ENCODE results near the gene FCHSD2. TPM values are rescaled to one million over a fixed set of nuclear protein-coding genes. Genes with fewer than 3 reads are reported as not detected.

Gene FCHSD2
- total RNA-seq, 2 donors from 2014 or later, result 14.0 to 17.6 TPM

DNA sequence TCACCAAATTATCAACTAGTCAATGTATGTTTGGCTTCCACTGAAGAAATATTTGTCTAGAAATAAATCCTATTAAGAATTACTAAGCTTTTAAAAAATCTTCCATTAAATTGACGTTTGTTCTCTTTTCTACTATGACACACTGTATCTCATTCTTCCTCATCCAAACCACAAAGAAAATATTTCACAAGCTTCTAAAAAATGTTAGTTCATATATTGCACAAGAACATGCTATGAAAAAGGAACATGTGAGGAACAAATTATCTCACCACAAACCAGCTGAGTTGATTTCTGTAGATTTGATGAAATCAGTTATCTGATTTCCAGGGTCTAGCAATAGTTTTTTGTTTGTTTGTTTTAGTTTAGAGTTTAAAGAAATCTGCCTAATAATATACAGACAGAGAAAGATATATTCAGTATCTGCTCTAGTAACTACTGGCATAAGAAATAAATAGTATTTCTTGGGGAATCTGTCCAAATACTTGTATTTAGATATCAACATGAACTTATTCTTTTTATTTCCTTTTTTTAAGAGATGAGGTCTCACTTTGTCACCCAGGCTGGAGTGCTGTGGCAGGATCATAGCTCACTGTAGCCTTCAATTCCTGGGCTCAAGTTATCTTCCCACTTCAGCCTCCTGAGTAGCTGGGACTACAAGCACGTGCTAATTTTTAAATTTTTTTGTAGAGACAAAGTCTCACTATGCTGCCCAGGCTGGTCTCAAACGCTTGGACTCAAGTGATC is 166.2 kb downstream of the FCHSD2 start:
- Histone ChIP-seq H3K9ac (ENCODE audit: extremely low read depth, low read length, poor library complexity, severe bottlenecking) (no peak overlapping the region), H3K36me3 (ENCODE audit: control insufficient read depth, insufficient read depth, low read length) (no peaks in the 10 kb centered on the region), H3K27me3 (ENCODE audit: control insufficient read depth, insufficient read depth, low read length, poor library complexity, severe bottlenecking) (no peaks in the 10 kb centered on the region), H3K9me3 (ENCODE audit: control insufficient read depth, low read length) (peaks cover 22% of the 10 kb centered on the region), H3K4me1 (ENCODE audit: control insufficient read depth, insufficient read depth, low read length) (peaks cover under 1% of the 10 kb centered on the region), H3K27ac (ENCODE audit: low read depth, low read length) (no peak overlapping the region), H3K4me3 (ENCODE audit: low read length) (no peak overlapping the region)
- 62 to 100% methylated on average over 1 to 3 of the region's 3 CpGs for WGBS, 2 experiments (ENCODE audit: insufficient coverage in 1 of 2, insufficient read length in 1 of 2)
- Mint-ChIP-seq H3K4me1 (peaks cover 6% of the 10 kb centered on the region), H3K36me3 (ENCODE audit: low read depth) (peaks cover 23% of the 10 kb centered on the region), H3K9me3 (peaks cover 32% of the 10 kb centered on the region), H3K27ac (no peak overlapping the region), H3K4me3 (no peak overlapping the region), H3K27me3 (ENCODE audit: insufficient read depth) (no peaks in the 10 kb centered on the region)
- no peak for DNase-seq
- TF ChIP-seq, protein P1, sequence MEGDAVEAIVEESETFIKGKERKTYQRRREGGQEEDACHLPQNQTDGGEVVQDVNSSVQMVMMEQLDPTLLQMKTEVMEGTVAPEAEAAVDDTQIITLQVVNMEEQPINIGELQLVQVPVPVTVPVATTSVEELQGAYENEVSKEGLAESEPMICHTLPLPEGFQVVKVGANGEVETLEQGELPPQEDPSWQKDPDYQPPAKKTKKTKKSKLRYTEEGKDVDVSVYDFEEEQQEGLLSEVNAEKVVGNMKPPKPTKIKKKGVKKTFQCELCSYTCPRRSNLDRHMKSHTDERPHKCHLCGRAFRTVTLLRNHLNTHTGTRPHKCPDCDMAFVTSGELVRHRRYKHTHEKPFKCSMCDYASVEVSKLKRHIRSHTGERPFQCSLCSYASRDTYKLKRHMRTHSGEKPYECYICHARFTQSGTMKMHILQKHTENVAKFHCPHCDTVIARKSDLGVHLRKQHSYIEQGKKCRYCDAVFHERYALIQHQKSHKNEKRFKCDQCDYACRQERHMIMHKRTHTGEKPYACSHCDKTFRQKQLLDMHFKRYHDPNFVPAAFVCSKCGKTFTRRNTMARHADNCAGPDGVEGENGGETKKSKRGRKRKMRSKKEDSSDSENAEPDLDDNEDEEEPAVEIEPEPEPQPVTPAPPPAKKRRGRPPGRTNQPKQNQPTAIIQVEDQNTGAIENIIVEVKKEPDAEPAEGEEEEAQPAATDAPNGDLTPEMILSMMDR (conservative IDR thresholded peaks at IDR 0.05), result no peak

DNA sequence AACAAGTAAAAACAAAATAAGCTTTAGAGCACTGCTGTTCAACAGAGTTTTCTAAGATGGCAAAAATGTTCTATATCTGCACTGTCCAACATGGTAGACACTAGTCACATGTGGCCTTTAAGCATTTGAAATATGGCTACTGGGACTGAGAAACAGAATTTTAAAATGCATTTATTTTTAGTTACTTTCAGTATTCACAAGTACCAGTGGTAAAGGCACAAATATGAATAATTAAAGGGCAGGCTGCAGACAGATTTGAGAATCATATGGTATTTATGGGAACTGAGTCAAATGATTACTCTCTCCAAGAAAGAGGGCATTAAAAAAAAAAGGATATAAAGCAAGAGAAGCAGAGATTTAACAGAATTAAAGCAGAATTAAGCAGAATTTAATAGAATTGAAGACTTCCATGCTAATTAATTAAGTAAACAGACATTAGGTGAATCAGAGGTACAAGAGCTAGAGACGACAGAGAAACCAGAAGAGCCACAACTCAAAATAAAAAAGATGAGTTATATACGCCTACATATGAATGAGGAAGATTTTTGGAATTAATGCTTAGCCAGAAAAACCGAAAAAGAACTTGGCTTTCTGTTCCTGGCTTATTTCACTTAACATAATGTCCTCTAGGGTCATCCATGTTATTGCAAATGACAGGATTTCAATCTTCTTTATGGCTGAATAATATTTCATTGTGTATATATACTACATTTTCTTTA is 167.5 kb downstream of the FCHSD2 start:
- Histone ChIP-seq H3K27ac (ENCODE audit: low read depth, low read length) (no peak overlapping the region), H3K4me3 (ENCODE audit: low read length) (no peak overlapping the region), H3K9ac (ENCODE audit: extremely low read depth, low read length, poor library complexity, severe bottlenecking) (no peak overlapping the region), H3K27me3 (ENCODE audit: control insufficient read depth, insufficient read depth, low read length, poor library complexity, severe bottlenecking) (no peaks in the 10 kb centered on the region), H3K9me3 (ENCODE audit: control insufficient read depth, low read length) (peaks cover 22% of the 10 kb centered on the region), H3K36me3 (ENCODE audit: control insufficient read depth, insufficient read depth, low read length) (no peaks in the 10 kb centered on the region), H3K4me1 (ENCODE audit: control insufficient read depth, insufficient read depth, low read length) (peaks cover 4% of the 10 kb centered on the region)
- H3K9me3 Mint-ChIP-seq, result peaks cover 32% of the 10 kb centered on the region
- H3K4me3 Mint-ChIP-seq, result no peak overlapping the region
- H3K27ac Mint-ChIP-seq, result no peak overlapping the region
- H3K4me1 Mint-ChIP-seq, result peaks cover 6% of the 10 kb centered on the region
- peaks cover 23% of the 10 kb centered on the region for H3K36me3 Mint-ChIP-seq (ENCODE audit: low read depth)
- no peak for DNase-seq
- TF ChIP-seq, protein P1 (conservative IDR thresholded peaks at IDR 0.05), result no peak
- no peaks in the 10 kb centered on the region for H3K27me3 Mint-ChIP-seq (ENCODE audit: insufficient read depth)
- 85 to 92% methylated on average over 2 to 3 of the region's 3 CpGs for WGBS, 2 experiments (ENCODE audit: insufficient coverage in 1 of 2, insufficient read length in 1 of 2)

DNA sequence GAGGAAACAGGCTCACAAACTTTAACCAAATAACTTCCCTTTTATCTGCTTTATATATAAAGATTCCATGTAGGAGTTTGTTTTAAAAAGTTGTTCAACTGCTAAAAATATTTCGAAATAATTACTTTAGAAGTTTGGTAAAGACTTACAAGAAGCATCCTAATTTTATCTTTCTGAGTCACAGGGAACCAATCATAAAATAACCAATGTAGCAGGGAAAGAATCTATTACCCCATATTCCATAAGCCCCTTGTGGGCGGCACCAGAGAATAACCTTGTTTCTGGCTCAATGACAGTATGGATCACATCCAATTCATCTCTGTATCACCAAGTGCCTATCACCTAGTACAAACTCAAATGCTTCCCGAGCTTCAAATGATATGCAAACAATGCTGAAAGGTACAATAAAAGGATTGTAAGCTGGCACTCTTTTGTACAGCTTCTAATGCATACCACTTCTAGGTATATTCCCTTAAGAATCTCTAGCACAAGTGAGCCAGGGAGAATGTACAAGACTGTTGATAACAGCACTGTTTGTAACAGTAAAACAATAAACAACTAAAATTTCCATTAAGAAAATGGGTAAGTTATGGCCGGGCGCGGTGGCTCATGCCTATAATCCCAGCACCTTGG is 169.5 kb downstream of the FCHSD2 start:
- Histone ChIP-seq H3K36me3 (ENCODE audit: control insufficient read depth, insufficient read depth, low read length) (no peaks in the 10 kb centered on the region), H3K9me3 (ENCODE audit: control insufficient read depth, low read length) (peaks cover 22% of the 10 kb centered on the region), H3K27me3 (ENCODE audit: control insufficient read depth, insufficient read depth, low read length, poor library complexity, severe bottlenecking) (no peaks in the 10 kb centered on the region), H3K9ac (ENCODE audit: extremely low read depth, low read length, poor library complexity, severe bottlenecking) (no peak overlapping the region), H3K27ac (ENCODE audit: low read depth, low read length) (no peak overlapping the region), H3K4me3 (ENCODE audit: low read length) (no peak overlapping the region), H3K4me1 (ENCODE audit: control insufficient read depth, insufficient read depth, low read length) (peaks cover 4% of the 10 kb centered on the region)
- Mint-ChIP-seq H3K4me3 (no peak overlapping the region), H3K4me1 (peaks cover 6% of the 10 kb centered on the region), H3K36me3 (ENCODE audit: low read depth) (peaks cover 20% of the 10 kb centered on the region), H3K9me3 (peaks cover 27% of the 10 kb centered on the region), H3K27me3 (ENCODE audit: insufficient read depth) (no peaks in the 10 kb centered on the region), H3K27ac (no peak overlapping the region)
- DNase-seq, result no peak
- WGBS, 2 experiments (ENCODE audit: insufficient coverage in 1 of 2, insufficient read length in 1 of 2), result 97 to 100% methylated on average over 2 to 6 of the region's 6 CpGs
- TF ChIP-seq, protein P1 (conservative IDR thresholded peaks at IDR 0.05), result no peak
